ENCODE measurements around the gene PPP5C.
"Not testable (repeated sequence)": the region's sequence is repeated elsewhere in the genome, so short reads cannot be mapped to it uniquely, and the experiment has no call there.

PPP5C gene

DNA sequence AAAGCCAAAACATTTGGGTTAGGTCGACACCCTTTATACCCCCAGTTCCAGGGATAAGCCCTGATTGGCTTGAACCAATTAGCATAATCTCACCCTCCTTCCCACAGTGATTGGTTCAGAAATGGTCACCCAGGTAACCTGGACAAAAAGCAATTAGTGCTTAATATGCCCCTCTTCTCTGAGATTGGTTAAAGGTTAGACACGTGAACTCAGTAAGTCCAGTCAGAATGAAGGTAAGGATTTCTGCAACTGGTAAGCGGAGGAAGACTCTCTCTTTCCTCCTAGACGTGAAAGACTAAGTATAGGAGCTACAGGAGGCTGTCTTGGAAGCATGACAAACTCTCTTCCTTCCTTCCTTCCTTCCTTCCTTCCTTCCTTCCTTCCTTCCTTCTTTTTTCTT, 83.1 kb downstream of the PPP5C start:
- no peak overlapping the region for H2AFZ ChIP-seq (ENCODE audit: low read depth)
- H3K4me2 ChIP-seq, result no peak overlapping the region
- H3K27ac ChIP-seq, result no peak overlapping the region
- H3K36me3 ChIP-seq (ENCODE audit: insufficient read depth), result no peaks in the 10 kb centered on the region
- no peak overlapping the region for H3K9ac ChIP-seq
- no peaks in the 10 kb centered on the region for H4K20me1 ChIP-seq (ENCODE audit: insufficient read depth)
- no peaks in the 10 kb centered on the region for H3K4me1 ChIP-seq (ENCODE audit: low read depth, poor library complexity, severe bottlenecking)
- peaks cover 72% of the 10 kb centered on the region for H3K27me3 ChIP-seq (ENCODE audit: insufficient read depth, low read depth)
- TF ChIP-seq, protein P1, sequence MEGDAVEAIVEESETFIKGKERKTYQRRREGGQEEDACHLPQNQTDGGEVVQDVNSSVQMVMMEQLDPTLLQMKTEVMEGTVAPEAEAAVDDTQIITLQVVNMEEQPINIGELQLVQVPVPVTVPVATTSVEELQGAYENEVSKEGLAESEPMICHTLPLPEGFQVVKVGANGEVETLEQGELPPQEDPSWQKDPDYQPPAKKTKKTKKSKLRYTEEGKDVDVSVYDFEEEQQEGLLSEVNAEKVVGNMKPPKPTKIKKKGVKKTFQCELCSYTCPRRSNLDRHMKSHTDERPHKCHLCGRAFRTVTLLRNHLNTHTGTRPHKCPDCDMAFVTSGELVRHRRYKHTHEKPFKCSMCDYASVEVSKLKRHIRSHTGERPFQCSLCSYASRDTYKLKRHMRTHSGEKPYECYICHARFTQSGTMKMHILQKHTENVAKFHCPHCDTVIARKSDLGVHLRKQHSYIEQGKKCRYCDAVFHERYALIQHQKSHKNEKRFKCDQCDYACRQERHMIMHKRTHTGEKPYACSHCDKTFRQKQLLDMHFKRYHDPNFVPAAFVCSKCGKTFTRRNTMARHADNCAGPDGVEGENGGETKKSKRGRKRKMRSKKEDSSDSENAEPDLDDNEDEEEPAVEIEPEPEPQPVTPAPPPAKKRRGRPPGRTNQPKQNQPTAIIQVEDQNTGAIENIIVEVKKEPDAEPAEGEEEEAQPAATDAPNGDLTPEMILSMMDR (conservative IDR thresholded peaks at IDR 0.05; ENCODE audit: low read depth, low read length), result no peak
- H3K79me2 ChIP-seq (ENCODE audit: insufficient read depth, low read depth), result no peaks in the 10 kb centered on the region
- no peak overlapping the region for H3K4me3 ChIP-seq (IDR thresholded peaks at IDR 0.05; ENCODE audit: insufficient read depth, low read depth, low read length)

GRCh38 chr19:46431824-46432223, 84.9 kb downstream of the PPP5C start:
- H2AFZ ChIP-seq (ENCODE audit: low read depth), result no peak overlapping the region
- no peaks in the 10 kb centered on the region for H3K4me1 ChIP-seq (ENCODE audit: low read depth, poor library complexity, severe bottlenecking)
- no peak overlapping the region for H3K4me2 ChIP-seq
- no peaks in the 10 kb centered on the region for H3K79me2 ChIP-seq (ENCODE audit: insufficient read depth, low read depth)
- no peak overlapping the region for H3K4me3 ChIP-seq (IDR thresholded peaks at IDR 0.05; ENCODE audit: insufficient read depth, low read depth, low read length)
- no peaks in the 10 kb centered on the region for H4K20me1 ChIP-seq (ENCODE audit: insufficient read depth)
- no peak overlapping the region for H3K9ac ChIP-seq
- H3K27me3 ChIP-seq (ENCODE audit: insufficient read depth, low read depth), result peaks cover 61% of the 10 kb centered on the region; the same call in 1 of the 2 replicates
- no peaks in the 10 kb centered on the region for H3K36me3 ChIP-seq (ENCODE audit: insufficient read depth)
- TF ChIP-seq, protein P1 (conservative IDR thresholded peaks at IDR 0.05; ENCODE audit: low read depth, low read length), result no peak
- no peak overlapping the region for H3K27ac ChIP-seq

DNA sequence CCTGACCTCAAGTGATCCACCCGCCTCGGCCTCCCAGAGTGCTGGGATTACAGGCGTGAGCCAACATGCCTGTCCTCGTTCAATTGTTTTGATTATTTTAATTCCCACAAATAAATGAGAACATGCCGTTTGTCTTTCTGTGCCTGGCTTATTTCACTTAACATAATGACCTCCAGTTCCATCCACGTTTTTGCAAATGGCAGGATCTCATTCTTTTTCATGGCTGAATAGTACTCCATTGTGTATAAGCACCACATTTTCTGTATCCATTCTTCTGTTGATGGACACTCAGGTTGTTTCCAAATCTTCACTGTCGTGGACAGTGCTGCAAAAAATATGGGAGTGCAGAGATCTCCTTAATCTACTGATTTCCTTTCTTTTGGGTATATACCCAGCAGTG, 86.6 kb downstream of the PPP5C start:
- not testable (repeated sequence) for H3K79me2 ChIP-seq (ENCODE audit: insufficient read depth, low read depth); H3K4me2 ChIP-seq; H3K4me1 ChIP-seq (ENCODE audit: low read depth, poor library complexity, severe bottlenecking); H3K27ac ChIP-seq; H3K36me3 ChIP-seq (ENCODE audit: insufficient read depth); H3K4me3 ChIP-seq (IDR thresholded peaks at IDR 0.05; ENCODE audit: insufficient read depth, low read depth, low read length); H3K9ac ChIP-seq; H2AFZ ChIP-seq (ENCODE audit: low read depth); H4K20me1 ChIP-seq (ENCODE audit: insufficient read depth)
- peaks cover 46% of the 10 kb centered on the region; the same call in 1 of the 2 replicates for H3K27me3 ChIP-seq (ENCODE audit: insufficient read depth, low read depth)

GRCh38 chr19:46435009-46435408, 88.1 kb downstream of the PPP5C start:
- Histone ChIP-seq H2AFZ (ENCODE audit: low read depth) (no peak overlapping the region), H3K4me2 (no peak overlapping the region), H3K27ac (no peak overlapping the region), H3K9ac (no peak overlapping the region), H3K36me3 (ENCODE audit: insufficient read depth) (no peaks in the 10 kb centered on the region), H3K4me1 (ENCODE audit: low read depth, poor library complexity, severe bottlenecking) (no peaks in the 10 kb centered on the region), H3K79me2 (ENCODE audit: insufficient read depth, low read depth) (no peaks in the 10 kb centered on the region), H4K20me1 (ENCODE audit: insufficient read depth) (no peaks in the 10 kb centered on the region), H3K4me3 (IDR thresholded peaks at IDR 0.05; ENCODE audit: insufficient read depth, low read depth, low read length) (no peak overlapping the region), H3K27me3 (ENCODE audit: insufficient read depth, low read depth) (peaks cover 35% of the 10 kb centered on the region; the same call in 1 of the 2 replicates)
- TF ChIP-seq, protein P1 (conservative IDR thresholded peaks at IDR 0.05; ENCODE audit: low read depth, low read length), result no peak

DNA sequence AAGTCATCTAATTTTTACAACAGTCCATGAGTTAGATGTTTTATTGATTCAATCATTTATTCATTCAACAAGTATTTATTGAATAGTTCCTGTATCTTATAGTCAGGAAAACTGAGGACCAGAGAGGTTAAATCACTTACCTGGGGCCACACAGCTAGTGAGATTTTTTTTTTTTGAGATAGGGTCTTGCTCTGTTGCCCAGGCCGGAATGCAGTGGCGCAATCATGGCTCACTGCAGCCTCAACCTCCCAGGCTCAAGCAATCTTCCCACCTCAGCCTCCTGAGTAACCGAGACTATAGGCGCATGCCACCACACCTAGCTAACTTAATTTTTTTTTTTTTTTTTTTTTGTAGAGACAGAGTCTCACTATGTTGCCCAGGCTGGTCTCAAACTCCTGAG, 88.8 kb downstream of the PPP5C start:
- not testable (repeated sequence) for H3K9ac ChIP-seq; H4K20me1 ChIP-seq (ENCODE audit: insufficient read depth); H2AFZ ChIP-seq (ENCODE audit: low read depth); H3K4me2 ChIP-seq; H3K36me3 ChIP-seq (ENCODE audit: insufficient read depth); H3K79me2 ChIP-seq (ENCODE audit: insufficient read depth, low read depth); H3K27ac ChIP-seq; H3K4me1 ChIP-seq (ENCODE audit: low read depth, poor library complexity, severe bottlenecking); H3K4me3 ChIP-seq (IDR thresholded peaks at IDR 0.05; ENCODE audit: insufficient read depth, low read depth, low read length)
- peaks cover 29% of the 10 kb centered on the region; the same call in 1 of the 2 replicates for H3K27me3 ChIP-seq (ENCODE audit: insufficient read depth, low read depth)
